Cardiac septum (tissue), 1 donor: ENCODE data around the gene INTS1. TPM values are rescaled to one million over a fixed set of nuclear protein-coding genes. Genes with fewer than 3 reads are reported as not detected.

ENCODE experiments used
- DNase-seq: peaks from one replicate; pipeline ENCODE4 v3.0.0-alpha.2; 2020; ENCODE audit warnings: low spot score
- intact Hi-C: fragments of 100-400 bp; cut with DNase I; formaldehyde crosslinking; loops from one replicate; pipeline ENCODE4 v1.14.0; 2022
- total RNA-seq: library from RNA; stranded (reverse); fragmentation: NEBNext Ultra II Directional; extraction: Animal tissue kit (Norgen Biotek cat#: 25700); gene quantifications from one replicate; pipeline ENCODE4 v1.2.1, GENCODE V29; 2021
- donor health status: DM: no; HTN: no; CAD: no.

The INTS1 gene
- total RNA-seq, 1 donor from 2014 or later, result 54.7 TPM

DNA sequence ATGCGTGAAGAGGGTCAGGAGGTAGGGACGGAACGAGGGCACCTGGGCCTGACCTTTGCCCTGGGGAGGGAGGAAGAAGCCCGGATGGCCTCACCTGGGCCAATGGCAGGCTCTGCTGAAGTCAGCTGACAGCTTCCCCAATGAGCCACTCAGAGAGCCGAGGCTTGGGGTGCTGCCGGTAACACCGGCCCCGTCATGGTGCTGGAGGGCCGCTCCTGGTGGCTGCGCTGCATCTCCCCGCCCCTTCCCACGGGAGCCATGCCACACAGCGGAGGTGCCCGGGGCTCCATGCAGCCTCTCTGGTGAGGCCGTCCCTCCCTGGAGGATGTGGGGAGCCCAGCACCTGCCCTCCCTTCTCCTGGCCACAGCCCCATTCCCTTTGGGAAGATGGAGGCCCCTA is 27.3 kb downstream of the INTS1 start:
- intact Hi-C loops, result loop anchor here (10.0 kb wide), 1 partner anchor 282 kb away; no protein-coding TSS in a partner anchor
- DNase-seq, result no peak

DNA sequence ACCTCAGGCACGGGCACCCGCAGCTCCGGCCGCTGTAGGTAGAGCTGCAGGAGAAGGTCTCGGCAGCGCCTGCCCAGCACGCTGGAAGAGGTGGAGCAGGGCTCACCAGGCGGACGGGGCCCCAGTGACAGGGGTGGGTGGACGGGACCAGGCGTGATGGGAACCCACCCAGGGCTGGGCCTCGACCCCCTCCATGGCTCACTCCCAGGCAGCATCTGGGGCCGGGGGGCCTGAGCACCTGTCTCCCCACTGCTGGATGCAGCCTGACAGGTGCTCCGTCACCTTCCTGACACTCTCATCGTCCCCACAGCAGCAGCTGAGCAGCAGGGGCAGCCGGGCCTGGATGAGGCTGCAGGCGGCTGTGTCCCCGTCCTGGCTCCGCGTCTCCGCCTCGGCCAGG is 28.2 kb downstream of the INTS1 start:
- no peak for DNase-seq
- intact Hi-C loops, result loop anchor here (2.0 to 10.0 kb wide), 2 partner anchors 251 to 281 kb away; no protein-coding TSS in a partner anchor

DNA sequence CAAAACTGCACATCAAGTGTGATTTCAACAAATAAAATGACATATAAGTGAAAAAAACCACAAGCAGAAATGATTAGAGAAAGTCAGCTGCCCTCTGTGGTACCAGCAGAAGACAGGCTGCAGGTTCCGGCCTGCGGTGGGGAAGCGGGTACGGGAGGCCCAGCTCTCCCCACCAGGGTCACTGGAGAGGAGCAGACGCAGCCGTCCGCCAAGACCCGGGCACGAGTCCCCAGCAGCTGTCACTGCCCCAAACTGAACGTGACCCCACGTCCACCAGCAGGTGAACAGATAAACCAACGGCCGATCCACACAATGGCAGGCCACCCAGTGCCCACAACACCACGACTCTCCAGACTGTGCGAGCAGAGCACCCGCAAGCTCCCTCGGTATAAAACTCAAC is 28.8 kb downstream of the INTS1 start:
- no peak for DNase-seq
- intact Hi-C loops, result loop anchor here (2.0 to 10.0 kb wide), 2 partner anchors 251 to 281 kb away; no protein-coding TSS in a partner anchor

DNA sequence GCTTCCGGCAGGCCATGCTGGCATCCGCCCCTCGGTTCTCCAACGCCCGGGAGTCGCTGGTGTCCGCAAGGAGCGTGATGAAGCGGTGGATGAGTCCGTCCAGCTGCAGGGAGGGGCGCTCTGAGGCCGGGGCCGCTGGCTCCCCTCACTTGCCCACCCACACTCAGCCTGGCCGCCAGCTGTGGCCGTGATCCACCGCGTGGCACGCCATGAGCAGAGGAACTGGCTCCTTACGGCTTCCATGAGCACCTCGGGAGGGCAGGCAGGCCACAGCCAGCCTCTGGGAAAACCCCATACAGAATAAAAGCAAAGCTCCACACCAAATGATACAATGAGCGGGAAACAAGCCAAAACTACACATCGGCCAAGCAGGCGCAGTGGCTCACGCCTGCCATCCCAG is 29.5 kb downstream of the INTS1 start:
- intact Hi-C loops, result loop anchor here (2.0 to 10.0 kb wide), 3 partner anchors 42 to 280 kb away; no protein-coding TSS in a partner anchor

DNA sequence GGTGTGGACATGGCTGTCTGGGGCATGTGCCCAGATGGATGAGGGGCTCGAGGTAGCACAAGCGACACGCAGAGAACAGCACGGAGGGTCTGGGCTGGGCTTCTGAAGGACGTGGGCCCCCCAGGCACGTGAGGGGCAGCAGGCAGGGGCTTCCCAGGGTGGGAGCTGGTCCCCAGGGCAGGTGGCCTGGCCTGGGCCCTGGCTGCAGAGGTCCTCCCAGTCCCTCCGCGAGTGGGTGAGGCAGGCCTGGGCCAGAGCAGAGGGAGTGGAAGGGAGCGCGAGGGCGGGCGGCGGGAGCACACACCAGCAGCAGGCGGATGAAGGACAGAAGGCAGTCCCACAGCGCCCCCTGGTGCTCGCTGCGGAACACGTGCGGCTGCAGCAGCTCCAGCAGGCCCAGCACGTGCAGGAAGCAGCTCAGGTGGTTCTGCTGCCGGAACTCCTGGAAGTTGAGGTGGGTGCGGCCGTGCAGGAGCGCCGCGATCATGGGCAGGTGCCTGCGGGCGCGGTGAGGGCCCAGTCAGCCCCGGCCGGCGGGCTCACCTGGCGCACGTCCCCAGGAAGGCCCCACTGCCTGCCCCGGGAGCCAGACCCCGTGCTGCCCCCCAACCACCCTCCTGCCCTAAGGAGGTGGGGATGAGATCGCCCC is 30.2 kb downstream of the INTS1 start:
- intact Hi-C loops, result loop anchor here (2.0 to 10.0 kb wide), 3 partner anchors 42 to 279 kb away; no protein-coding TSS in a partner anchor
- peak; percentile 93 for DNase-seq

More for the DNA sequence above, 29.5 kb downstream of the INTS1 start:
- DNase-seq, result no peak

DNA sequence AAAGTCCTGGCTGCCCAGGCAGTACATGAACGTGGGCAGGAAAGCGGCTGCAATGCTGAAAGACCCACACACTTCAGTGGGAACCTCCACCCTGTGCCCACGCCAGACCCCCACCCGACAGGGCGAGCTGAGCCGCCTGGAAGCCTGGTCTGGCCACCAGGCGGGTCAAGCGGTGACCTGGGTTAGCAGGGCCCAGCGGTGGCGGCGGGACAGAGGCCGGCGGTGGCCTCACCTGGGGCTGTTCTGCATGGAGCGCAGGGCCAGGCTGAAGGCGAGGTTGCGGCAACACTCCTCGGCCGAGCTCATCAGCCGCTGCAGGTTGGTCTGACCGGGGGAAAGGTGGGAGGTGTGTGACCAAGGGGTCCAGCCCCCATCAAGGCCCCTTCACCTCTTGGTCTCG is 33.3 kb downstream of the INTS1 start:
- DNase-seq, result no peak
- intact Hi-C loops, result loop anchor here (5.0 to 10.0 kb wide), 2 partner anchors 39 to 276 kb away; no protein-coding TSS in a partner anchor

DNA sequence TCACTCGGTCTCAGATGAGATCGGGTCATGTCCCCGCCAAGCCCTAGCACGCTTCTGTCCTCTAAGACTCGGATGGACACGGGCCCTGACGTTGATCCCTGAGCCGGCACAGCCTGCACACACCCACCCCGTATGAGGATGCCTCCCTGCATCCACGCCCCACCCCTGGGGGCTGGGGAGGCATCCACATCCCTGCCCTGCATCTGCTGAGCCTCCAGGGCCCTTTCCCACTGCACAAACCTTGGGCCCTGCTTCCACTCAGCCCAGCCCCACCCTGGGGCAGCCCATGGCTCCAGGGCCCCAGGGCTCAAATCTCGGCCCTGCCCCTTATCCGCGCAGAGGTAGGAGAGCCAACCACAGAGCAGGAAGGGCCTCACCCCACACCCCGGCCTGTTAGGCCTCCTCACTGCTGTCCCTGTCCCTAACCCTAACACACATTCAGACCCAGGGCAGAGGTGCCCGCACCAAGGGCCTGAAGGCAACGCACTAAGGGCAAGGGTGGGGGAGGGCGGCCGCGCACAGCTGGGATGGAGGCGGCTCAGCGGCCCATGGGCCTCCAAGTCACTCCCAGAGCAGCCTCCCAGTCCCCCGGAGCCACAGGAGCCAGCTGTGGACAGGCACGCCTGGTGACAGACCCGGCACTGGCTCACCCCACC is 35.4 kb downstream of the INTS1 start:
- DNase-seq, result no peak
- intact Hi-C loops, result no loop called here

DNA sequence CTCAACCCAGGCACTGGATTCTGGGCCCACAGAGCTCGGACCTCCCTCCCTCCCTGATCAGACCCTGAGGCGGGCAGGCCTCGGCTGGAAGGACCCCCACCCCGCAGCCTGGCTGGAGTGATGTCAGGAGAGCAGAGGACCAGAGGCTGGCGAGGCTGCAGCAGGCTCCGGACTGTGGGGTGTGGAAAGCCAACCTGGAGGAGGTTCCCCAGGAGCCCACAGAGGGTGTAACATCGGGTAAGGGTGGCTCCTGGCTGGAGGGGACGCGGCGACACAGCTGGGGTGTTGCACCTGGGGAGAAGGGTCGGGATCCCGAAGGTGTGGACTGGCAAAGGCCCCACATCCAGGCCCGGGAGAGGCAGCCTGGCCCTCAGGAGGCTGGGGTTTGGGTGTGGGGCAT is 36.0 kb downstream of the INTS1 start:
- intact Hi-C loops, result no loop called here
- DNase-seq, result no peak

DNA sequence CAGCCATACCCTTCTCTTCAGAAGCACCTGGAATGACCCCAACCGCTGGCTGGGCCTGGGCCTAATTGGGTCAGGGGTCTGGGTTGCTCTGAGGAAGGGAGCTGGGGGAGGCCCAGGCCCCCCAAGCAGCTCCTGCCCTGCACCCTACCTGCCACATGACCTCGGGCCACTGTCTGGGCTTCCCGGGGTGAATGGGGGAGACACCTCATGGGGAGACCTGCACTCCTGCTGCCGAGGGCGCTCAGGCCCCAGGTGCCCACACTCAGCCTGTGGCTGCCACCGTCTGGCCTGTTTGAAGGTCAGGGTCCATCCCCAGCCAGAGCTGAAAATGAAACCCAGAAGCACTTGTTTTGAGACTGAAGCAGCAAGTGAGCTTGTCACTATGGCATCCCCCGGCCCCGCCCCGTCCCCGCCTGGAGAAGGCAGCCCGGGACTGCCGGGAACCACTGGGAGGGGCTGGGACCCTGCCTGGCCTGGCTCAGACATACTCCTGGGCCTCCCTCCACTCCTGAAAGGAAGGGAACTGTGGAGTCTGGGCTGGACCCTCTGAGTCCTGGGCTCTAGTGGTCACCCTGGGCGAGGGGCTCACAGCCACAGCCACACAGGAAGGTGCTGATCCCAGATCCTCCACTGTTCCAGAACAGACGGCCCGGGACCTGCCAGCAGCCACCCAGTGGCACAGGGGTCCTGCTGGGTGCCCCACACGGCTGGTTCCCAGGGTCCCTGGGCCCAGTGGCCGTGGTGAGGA is 37.5 kb downstream of the INTS1 start:
- peak; percentile 92 for DNase-seq

DNA sequence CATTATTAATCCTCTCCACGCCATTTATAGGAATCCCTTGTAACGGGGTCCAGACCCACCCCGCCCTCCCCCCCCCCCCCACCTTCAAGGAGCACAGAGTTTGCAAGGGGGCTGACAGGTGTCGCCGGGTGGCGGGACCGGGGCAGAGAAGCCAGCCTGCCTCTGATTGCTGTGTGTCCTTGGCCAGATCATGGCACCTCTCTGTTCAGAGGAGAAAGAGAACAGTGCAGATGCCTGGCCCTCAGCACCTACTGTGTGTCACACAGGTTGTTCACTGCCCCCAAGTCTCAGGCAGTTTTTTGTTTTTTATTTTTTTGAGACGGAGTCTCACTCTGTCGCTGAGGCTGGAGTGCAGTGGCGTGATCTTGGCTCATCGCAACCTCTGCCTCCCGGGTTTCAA is 39.5 kb downstream of the INTS1 start:
- DNase-seq, result no peak
- intact Hi-C loops, result no loop called here

More for the DNA sequence above, 37.5 kb downstream of the INTS1 start:
- intact Hi-C loops, result no loop called here

DNA sequence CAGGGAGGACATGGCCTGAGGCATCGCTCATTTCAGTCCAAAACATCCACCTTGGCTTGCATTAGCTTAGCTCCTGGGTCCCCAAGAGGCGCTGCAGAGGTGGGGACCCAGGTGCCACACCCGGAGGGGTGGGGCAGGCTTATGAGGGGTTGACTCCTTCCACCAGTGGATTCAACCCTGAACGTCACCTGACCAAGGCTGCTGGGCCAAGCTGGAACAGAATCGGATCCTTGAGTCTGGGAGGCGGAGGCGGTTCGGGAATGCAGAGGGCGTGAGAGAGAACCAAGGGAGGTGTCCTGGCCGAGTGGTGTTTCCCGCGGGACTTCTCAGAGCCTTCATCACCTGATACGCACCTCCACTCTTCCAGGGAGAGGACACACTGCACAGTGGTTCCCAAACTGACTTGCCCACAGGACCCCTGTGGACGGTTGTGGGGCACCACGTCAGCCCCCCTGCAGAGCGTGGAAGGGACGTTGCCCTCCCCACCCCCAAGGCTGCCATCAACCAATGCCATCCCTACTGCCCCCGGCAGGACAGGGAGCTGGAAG is 40.4 kb downstream of the INTS1 start:
- intact Hi-C loops, result no loop called here

DNA sequence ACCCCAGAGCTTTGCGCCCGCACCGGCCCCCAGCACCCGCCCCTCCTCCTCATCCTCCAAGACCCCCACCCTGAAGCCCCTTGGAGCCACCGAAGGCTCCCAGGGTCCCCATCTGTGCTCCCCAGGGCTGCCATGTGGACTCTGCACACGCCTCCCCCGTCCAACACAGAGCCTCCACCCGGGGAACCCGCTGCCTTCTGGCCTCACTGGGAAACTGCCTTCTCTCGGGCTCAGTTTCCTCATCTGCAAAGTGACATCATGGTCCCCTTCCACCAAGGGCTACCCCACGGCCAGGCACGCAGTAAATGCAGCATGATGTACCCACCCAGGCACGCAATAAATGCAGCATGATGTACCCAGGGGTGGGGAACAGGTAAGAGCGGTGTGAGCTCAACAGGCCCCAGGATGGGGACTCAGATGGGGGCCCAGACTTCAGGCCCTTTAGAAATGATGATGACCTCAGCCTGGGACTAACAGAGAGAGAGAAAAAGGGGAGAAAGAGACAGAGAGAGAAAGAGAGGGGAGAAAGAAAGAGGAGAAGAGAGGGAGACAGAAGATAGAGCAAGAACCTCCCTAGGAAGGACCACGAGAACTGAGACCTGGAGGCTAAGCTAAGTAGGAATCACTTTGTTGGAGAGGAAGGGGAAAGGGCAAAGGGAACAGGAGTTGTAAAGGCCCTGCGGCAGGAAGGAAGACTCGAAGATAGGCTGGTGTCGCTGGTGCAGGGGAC is 42.4 kb downstream of the INTS1 start:
- no peak for DNase-seq
- intact Hi-C loops, result no loop called here

More for the DNA sequence above, 40.4 kb downstream of the INTS1 start:
- no peak for DNase-seq

DNA sequence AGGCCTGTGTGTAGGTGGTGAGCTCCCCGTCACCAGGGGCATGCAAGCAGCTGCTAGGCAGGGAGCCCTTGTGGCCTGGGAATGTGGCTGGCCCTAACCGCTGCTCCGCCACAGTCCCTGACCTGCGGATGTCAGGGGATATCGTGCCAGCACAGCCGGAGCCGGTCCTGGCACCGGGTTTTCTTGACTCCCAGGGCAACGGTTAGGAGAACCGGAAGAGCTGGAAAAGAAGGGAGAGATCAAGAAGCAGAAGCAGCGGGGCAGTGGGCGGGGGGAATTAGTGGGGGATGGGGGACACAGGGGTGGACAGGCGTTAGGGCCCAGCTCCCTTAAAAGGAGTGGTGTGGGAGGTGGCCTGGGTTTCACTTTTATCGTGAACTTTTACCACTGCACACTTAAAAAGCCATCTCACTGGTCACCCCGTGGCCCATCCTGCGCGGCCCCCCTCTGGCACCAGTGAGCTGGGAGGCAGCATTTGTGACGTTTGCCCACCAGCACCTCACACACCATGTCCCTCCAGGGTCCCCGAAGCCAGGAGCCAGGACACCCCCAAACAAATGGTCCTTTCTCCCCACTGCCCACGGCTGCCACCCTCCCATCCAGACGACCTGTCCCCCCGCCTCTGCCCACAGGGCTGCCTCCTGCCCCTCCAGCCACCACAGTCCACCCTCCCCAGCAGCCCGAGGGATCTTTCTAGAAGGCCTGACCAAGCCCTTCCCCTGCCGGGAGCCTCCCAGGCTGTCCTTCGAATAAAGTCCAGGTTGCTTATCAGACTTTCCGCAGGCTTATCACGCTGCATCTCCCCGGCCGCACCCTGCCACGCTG is 43.2 kb downstream of the INTS1 start:
- intact Hi-C loops, result no loop called here
- peak; percentile 82 for DNase-seq

DNA sequence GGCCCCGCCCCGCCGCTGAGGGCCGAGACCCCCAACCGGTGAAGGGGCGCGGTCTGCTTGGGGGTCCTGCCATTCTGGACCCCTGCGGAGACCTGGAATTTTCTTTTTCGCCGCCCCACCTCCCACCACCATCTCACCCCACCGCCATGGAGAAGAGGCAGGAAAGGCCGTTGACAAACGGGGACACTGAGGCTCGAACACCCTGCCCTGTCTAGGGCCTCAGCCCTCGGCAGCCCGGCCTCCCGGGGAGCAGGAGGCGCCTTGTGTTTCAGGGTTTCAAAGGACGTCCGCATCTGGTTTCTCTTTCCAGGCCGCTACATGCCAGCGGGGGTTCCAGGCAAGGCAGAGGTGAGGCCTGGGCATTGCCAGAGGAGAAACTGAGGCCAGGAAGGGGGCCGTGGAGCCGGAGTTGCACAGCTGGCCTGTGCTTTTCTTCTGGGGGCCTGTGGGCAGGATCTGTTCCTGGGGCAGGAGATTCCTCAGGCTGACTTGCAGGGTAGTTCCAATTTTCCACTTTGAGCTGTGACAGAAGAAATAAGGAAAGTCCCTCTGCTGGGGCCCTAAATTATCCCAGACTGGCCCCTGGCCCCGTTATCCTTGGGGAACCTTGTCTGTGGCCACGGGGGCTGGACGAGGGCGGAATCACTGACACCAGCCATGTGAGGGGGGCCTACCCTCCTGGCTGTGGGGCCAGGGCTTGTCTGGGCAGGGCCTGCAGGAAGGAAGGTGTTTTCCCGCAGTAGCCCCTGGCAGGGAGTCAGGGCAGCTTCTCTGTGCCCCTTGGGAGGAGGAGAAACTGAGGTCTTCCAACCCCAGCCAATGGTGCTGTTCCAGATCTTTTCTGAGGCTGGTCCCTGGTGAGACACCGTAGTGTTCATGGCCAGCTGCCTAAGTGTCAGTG is 44.0 kb downstream of the INTS1 start:
- DNase-seq, result no peak
- intact Hi-C loops, result no loop called here

DNA sequence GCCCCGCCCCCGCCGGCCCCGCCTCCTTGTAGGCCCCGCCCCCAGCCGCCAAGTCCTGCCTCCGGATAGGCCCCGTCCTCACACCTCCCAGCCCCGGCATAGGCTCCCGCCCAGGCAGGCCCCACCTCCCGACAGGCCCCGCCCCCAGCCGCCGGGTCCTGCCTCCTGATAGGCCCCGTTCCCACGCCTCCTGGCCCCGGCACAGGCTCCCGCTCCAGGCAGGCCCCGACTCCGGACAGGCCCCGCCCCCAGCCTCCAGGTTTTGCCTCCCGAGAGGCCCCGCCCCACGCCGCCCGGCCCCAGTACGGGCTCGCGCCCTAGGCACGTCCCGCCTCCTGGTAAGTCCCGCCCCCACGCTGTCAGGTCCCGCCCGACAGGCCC is 44.7 kb downstream of the INTS1 start:
- peak; percentile 100 for DNase-seq
- intact Hi-C loops, result no loop called here

DNA sequence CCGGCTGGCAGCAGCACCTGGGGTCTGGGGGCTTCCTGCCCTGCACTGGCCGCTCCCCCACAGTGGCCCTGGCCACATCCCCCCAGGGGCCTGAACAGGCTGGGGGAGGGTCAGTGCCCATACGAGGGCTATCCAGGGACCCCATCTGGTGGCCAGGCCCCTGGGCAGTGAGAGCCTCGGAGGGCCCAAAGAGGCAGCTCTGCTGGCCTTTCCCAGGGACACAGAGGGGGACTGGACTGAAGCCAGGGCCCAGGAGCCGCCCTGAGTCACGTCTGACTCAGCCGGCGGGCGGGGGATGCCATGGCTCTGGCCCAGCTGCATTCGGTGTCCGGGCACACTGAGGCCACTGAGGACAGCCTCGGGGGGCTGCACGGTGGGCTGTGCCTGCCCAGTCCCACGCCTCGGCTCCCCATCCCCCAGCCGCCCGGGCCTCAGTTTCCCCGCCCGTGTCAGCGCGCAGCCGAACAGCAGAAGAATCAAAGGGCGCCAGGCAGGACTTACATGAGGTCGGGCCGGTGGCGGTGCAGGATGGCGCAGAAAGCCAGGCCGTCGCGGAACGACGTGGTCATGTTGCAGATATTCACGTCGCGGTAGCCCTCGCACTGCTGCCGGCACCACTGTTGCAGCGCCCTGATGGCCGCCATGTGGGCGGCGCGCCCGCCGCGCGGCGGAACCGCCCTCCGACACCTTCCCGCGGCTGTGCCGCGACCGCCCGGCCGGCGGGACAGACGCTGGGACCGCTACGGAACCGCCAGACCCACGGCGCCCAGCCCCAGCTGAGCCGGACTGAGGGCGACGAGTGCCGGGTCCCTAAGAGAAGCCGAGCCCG is 45.3 kb downstream of the INTS1 start, which contains the start of gene MICALL2:
MICALL2 (minus strand) TSS at position 788 of the 829 bp plus-strand sequence; CDS start at position 644, 144 bp downstream.
- intact Hi-C loops, result no loop called here
- peak; percentile 87 for DNase-seq
